NB4 (cell line): ENCODE measurements around the gene LGALS4.

ENCODE experiments used
- MYC ChIP-seq: IDR thresholded peaks from 2 replicates; pipeline ENCODE4 v1.6.1; 2011; ENCODE audit warnings: low read depth, low read length
- POLR2A ChIP-seq: IDR thresholded peaks from 2 replicates; pipeline ENCODE4 v1.6.1; 2011; ENCODE audit warnings: mild to moderate bottlenecking; ENCODE audit not compliant: insufficient read length; ENCODE audit errors: extremely low read depth
- TF ChIP-seq, protein P1 (sequence below): IDR thresholded peaks from one replicate; pipeline ENCODE4 v1.5.1; 2012; ENCODE audit warnings: low read depth, low read length
- TF ChIP-seq, protein P2 (sequence below): IDR thresholded peaks from 2 replicates; pipeline ENCODE4 v1.6.1; 2011; ENCODE audit warnings: low read depth, low read length

DNA sequence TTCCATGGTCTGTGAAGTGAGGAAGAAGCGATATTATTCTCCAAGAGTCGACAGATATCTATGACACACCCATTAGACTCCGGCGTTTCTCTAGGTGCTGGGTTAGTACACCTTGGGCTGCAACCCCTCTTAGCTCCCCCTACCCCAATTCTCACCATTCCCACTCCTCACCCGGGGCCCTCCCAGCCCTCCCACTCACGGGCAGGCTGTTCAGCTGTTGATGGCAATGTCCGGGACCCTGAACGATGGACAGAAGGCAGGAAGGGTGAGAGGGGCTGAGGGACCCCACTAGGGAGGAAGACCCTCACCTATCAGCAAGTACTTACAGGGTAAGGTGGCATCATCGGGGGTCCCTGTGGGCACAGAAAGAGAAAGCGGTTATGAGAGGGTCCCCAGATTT is 9.2 kb downstream of the LGALS4 start:
- TF ChIP-seq, protein P1, sequence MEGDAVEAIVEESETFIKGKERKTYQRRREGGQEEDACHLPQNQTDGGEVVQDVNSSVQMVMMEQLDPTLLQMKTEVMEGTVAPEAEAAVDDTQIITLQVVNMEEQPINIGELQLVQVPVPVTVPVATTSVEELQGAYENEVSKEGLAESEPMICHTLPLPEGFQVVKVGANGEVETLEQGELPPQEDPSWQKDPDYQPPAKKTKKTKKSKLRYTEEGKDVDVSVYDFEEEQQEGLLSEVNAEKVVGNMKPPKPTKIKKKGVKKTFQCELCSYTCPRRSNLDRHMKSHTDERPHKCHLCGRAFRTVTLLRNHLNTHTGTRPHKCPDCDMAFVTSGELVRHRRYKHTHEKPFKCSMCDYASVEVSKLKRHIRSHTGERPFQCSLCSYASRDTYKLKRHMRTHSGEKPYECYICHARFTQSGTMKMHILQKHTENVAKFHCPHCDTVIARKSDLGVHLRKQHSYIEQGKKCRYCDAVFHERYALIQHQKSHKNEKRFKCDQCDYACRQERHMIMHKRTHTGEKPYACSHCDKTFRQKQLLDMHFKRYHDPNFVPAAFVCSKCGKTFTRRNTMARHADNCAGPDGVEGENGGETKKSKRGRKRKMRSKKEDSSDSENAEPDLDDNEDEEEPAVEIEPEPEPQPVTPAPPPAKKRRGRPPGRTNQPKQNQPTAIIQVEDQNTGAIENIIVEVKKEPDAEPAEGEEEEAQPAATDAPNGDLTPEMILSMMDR, result no peak
- TF ChIP-seq, protein P2, sequence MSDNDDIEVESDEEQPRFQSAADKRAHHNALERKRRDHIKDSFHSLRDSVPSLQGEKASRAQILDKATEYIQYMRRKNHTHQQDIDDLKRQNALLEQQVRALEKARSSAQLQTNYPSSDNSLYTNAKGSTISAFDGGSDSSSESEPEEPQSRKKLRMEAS, result no peak
- TF ChIP-seq POLR2A (no peak), MYC (no peak)
